Upper lobe of right lung (tissue), 1 donor: Measurements from ENCODE around the gene PLD6. TPM values are rescaled to one million over a fixed set of nuclear protein-coding genes. Genes with fewer than 3 reads are reported as not detected.
A peak's percentile ranks its signal among the peaks of the same experiment; 100 is the strongest.
"Not testable (repeated sequence)": the region's sequence is repeated elsewhere in the genome, so short reads cannot be mapped to it uniquely, and the experiment has no call there.

Experiments
- ATAC-seq: fragments of 200-7000 bp; cut with Tn5 transposase; one replicate; pipeline ENCODE4 v1.9.1; 2020; ENCODE audit warnings: mild to moderate bottlenecking, moderate library complexity
- DNase-seq: peaks from one replicate; pipeline ENCODE4 v3.0.0-alpha.2; 2020
- H3K27ac ChIP-seq: fragments of 200-600 bp; one replicate; pipeline ENCODE4 v1.8.0; 2022
- H3K27me3 ChIP-seq: fragments of 200-600 bp; one replicate; pipeline ENCODE4 v1.8.0; 2022; ENCODE audit warnings: mild to moderate bottlenecking
- H3K36me3 ChIP-seq: fragments of 200-600 bp; one replicate; pipeline ENCODE4 v1.8.0; 2022
- H3K4me1 ChIP-seq: fragments of 200-600 bp; one replicate; pipeline ENCODE4 v1.8.0; 2022
- H3K4me3 ChIP-seq: fragments of 200-600 bp; one replicate; pipeline ENCODE4 v1.8.0; 2022; ENCODE audit warnings: mild to moderate bottlenecking
- H3K9me3 ChIP-seq: fragments of 200-600 bp; one replicate; pipeline ENCODE4 v1.8.0; 2022
- CTCF ChIP-seq: fragments of 200-600 bp; IDR thresholded peaks from one replicate; pipeline ENCODE4 v1.8.0; 2022; ENCODE audit warnings: antibody characterized with exemption
- intact Hi-C: fragments of 100-400 bp; cut with DNase I; formaldehyde crosslinking; loops from one replicate; pipeline ENCODE4 v1.11.0; 2022
- long read RNA-seq: library from polyadenylated mRNA; unstranded; transcript quantifications from one replicate; pipeline ENCODE4 v2.0.0, GENCODE V29; 2021
- total RNA-seq: library from RNA; stranded (reverse); fragmentation: NEBNext Ultra II Directional; extraction: Animal tissue kit (Norgen Biotek cat#: 25700); gene quantifications from one replicate; pipeline ENCODE4 v1.2.1, GENCODE V29; 2021
- donor health status: DM: no; HTN: yes; CAD: no; lungs with severe emphysema.

Gene PLD6
- 4.9 TPM for total RNA-seq
- long read RNA-seq, transcript PLD6-201 (2 exons, 2,560 nt) = major isoform, 7 of 9 reads
- long read RNA-seq, partial matches to known transcripts = 0 of 9 reads
- long read RNA-seq, other reads (novel, unspliced or antisense) = 2 of 9 reads

GRCh38 chr17:17206124-17206912, at the start of gene PLD6:
TSS of gene PLD6 (minus strand) at chr17:17206333. CDS start at chr17:17206286, 47 bp downstream.
- intact Hi-C loops = no loop called here
- ATAC-seq = peak; percentile 87

DNA sequence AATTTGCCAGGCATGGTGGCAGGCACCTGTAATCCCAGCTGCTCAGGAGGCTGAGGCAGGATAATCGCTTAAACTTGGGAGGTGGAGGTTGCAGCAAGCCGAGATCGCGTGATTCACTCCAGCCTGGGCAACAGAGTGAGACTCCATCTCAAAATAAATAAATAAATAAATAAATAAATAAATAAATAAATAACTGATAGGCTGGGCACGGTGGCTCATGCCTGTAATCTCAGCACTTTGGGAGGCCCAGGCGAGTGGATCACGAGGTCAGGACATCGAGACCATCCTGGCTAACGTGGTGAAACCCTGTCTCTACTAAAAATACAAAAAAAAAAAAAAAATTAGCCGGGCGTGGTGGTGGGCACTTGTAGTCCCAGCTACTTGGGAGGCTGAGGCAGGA, 49.6 kb upstream of the PLD6 start:
- H3K4me3 ChIP-seq, H3K27ac ChIP-seq, H3K9me3 ChIP-seq, intact Hi-C loops, ATAC-seq, DNase-seq, H3K4me1 ChIP-seq, H3K27me3 ChIP-seq: not testable (repeated sequence)
- H3K36me3 ChIP-seq = peaks cover 100% of the 10 kb centered on the region

More at GRCh38 chr17:17206124-17206912, at the start of gene PLD6:
- Histone ChIP-seq H3K27me3 (no peaks in the 10 kb centered on the region), H3K4me1 (peaks cover 30% of the 10 kb centered on the region), H3K27ac (peak within 1 kb of the TSS; percentile 81), H3K4me3 (peak within 1 kb of the TSS; percentile 68), H3K9me3 (no peaks in the 10 kb centered on the region), H3K36me3 (peaks cover 12% of the 10 kb centered on the region)
- peak; percentile 91 for DNase-seq
- no peak for TF ChIP-seq CTCF

GRCh38 chr17:17254036-17254435, 47.9 kb upstream of the PLD6 start:
- Histone ChIP-seq H3K27ac (no peak overlapping the region), H3K36me3 (peaks cover 100% of the 10 kb centered on the region), H3K4me3 (no peak overlapping the region), H3K27me3 (no peaks in the 10 kb centered on the region), H3K4me1 (no peaks in the 10 kb centered on the region), H3K9me3 (no peaks in the 10 kb centered on the region)
- peak; percentile 78 for ATAC-seq
- TF ChIP-seq CTCF = no peak
- DNase-seq = no peak
- intact Hi-C loops = no loop called here

- intact Hi-C loops = no loop called here
- Histone ChIP-seq H3K4me3 (no peak overlapping the region), H3K9me3 (no peaks in the 10 kb centered on the region), H3K27me3 (no peaks in the 10 kb centered on the region), H3K27ac (no peak overlapping the region), H3K36me3 (peaks cover 100% of the 10 kb centered on the region), H3K4me1 (no peaks in the 10 kb centered on the region)
- ATAC-seq = peak; percentile 78
- no peak for TF ChIP-seq CTCF
- DNase-seq = no peak
Observed at GRCh38 chr17:17253406-17253805, 47.3 kb upstream of the PLD6 start.

DNA sequence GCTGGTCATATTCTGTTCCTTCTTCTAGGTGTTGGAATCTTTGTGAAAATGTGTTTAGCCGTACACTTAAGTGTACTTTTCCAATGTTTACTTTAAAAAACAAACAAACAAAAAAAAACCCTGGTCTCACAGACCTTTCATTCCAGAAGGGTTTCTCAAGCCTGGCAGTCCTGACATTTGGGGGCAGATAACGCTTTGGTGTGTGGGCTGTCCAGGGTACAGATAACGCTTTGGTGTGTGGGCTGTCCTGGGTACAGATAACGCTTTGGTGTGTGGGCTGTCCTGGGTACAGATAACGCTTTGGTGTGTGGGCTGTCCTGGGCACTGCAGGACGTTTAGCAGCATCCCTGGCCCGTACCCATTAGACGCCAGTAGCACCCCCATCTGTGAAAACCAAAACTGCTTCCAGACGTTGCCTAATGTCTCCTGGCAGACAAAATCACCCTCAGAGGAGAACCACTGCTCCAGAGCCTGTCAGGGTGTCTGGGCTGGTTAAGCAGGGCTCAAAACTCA, 46.1 kb upstream of the PLD6 start:
- no peak for ATAC-seq
- Histone ChIP-seq H3K9me3 (no peaks in the 10 kb centered on the region), H3K27ac (no peak overlapping the region), H3K4me1 (no peaks in the 10 kb centered on the region), H3K27me3 (no peaks in the 10 kb centered on the region), H3K4me3 (no peak overlapping the region), H3K36me3 (peaks cover 98% of the 10 kb centered on the region)
- intact Hi-C loops = no loop called here
- no peak for TF ChIP-seq CTCF
- DNase-seq = no peak

GRCh38 chr17:17246879-17247278, 40.7 kb upstream of the PLD6 start:
- Histone ChIP-seq H3K4me3 (no peak overlapping the region), H3K9me3 (no peaks in the 10 kb centered on the region), H3K27me3 (no peaks in the 10 kb centered on the region), H3K4me1 (no peaks in the 10 kb centered on the region), H3K27ac (no peak overlapping the region), H3K36me3 (peaks cover 64% of the 10 kb centered on the region)
- no peak for TF ChIP-seq CTCF
- intact Hi-C loops = no loop called here
- DNase-seq (no peak), ATAC-seq (no peak)
